Activated naive CD4-positive, alpha-beta T cell treated with anti-CD3 and anti-CD28 coated beads, Interleukin-2, amount 50 U/mL, for 24 hours (primary cell): Measurements from ENCODE around the gene MAML1.

Experiments
- H3K27ac Mint-ChIP-seq: one replicate; pipeline ENCODE4 v1.8.0; 2021; ENCODE audit warnings: mild to moderate bottlenecking, mixed read lengths
- H3K27me3 Mint-ChIP-seq: one replicate; pipeline ENCODE4 v1.8.0; 2021; ENCODE audit warnings: mixed read lengths
- H3K36me3 Mint-ChIP-seq: one replicate; pipeline ENCODE4 v1.8.0; 2021; ENCODE audit warnings: mixed read lengths
- H3K4me1 Mint-ChIP-seq: one replicate; pipeline ENCODE4 v1.8.0; 2021; ENCODE audit warnings: mixed read lengths
- H3K4me3 Mint-ChIP-seq: one replicate; pipeline ENCODE4 v1.8.0; 2021; ENCODE audit warnings: mild to moderate bottlenecking, mixed read lengths
- H3K9me3 Mint-ChIP-seq: one replicate; pipeline ENCODE4 v1.8.0; 2021; ENCODE audit warnings: mixed read lengths

The MAML1 gene

DNA sequence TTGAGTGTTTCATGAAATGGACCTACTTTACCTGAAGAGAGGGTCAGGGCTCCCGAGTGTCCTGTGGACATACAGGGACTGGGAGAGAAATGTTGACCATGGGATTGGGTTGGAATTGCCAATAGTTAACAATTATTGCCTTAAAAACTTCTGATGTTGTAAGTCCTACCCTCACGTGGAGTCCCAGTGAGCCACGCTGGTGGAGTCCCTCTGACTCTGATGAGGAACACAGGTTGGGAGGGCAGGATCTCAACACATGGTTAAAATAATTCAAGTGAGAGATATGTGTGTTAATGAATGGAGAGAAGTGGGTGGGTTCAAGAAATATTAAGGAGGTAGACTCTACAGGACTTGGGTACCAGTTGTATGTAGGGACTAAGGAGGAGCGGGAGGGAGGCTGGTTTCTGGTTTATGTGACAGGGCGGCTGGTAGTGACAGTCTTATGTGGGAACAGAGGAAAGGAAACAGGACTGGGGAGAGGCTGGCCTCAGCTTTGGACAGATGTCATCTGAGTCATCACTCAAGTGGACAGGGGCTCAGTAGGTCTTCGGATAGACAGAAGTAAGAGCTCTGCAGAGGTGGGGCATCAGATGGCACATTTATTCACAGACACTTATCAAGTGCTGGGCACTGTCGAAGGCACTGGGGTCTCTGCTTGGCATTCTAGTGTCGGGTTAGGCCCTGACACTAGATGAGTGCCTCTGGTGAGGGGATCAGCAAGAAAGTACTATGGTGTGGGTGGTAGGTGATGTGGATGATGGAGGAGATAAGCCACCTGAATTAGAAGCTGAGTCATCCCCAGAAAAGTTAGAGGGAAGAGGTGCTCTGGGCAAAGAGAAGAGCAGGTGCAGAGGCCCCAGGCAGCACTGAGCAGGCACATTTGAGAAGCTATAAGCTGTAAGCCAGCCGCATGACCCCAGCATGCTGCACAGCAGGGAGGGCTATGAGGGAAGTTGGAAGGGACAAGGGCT is 27.2 kb downstream of the MAML1 start:
- H3K27ac Mint-ChIP-seq = peak overlapping the region; percentile 79
- H3K9me3 Mint-ChIP-seq = no peaks in the 10 kb centered on the region
- H3K4me3 Mint-ChIP-seq = peak overlapping the region; percentile 23
- no peaks in the 10 kb centered on the region for H3K27me3 Mint-ChIP-seq
- H3K4me1 Mint-ChIP-seq = peaks cover 69% of the 10 kb centered on the region
- H3K36me3 Mint-ChIP-seq = no peaks in the 10 kb centered on the region

- Mint-ChIP-seq H3K36me3 (peaks cover 3% of the 10 kb centered on the region), H3K27me3 (no peaks in the 10 kb centered on the region), H3K4me3 (no peak overlapping the region), H3K27ac (peak overlapping the region; percentile 46), H3K9me3 (no peaks in the 10 kb centered on the region), H3K4me1 (peaks cover 58% of the 10 kb centered on the region)
Measured at GRCh38 chr5:179762079-179762780, 29.6 kb downstream of the MAML1 start.

DNA sequence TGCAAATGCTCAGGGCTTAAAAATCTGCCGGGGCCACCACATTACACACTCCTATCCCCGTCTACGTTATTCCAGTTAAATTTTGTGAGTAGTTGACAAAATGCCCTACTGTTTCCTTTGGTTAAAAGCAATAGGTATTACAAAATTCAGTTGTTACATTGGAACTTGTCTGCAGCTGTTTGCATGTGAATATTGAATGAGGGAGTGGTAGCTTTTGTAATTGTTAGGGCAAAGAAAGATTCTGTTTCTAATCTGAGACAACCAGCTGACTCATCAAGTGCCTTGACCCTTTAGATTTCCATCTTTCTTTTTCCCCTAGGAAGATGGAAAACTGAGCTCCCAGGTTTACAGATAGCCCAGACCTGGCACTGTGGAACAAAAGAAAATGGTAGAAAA is 30.2 kb downstream of the MAML1 start:
- Mint-ChIP-seq H3K27me3 (no peaks in the 10 kb centered on the region), H3K27ac (no peak overlapping the region), H3K36me3 (peaks cover 3% of the 10 kb centered on the region), H3K4me3 (no peak overlapping the region), H3K4me1 (peaks cover 55% of the 10 kb centered on the region), H3K9me3 (no peaks in the 10 kb centered on the region)

GRCh38 chr5:179763215-179763945 is 30.8 kb downstream of the MAML1 start:
- Mint-ChIP-seq H3K27ac (no peak overlapping the region), H3K9me3 (no peaks in the 10 kb centered on the region), H3K36me3 (peaks cover 3% of the 10 kb centered on the region), H3K4me1 (peaks cover 53% of the 10 kb centered on the region), H3K27me3 (no peaks in the 10 kb centered on the region), H3K4me3 (no peak overlapping the region)

- Mint-ChIP-seq H3K4me1 (peaks cover 51% of the 10 kb centered on the region), H3K9me3 (no peaks in the 10 kb centered on the region), H3K27me3 (no peaks in the 10 kb centered on the region), H3K27ac (no peak overlapping the region), H3K36me3 (peaks cover 5% of the 10 kb centered on the region), H3K4me3 (no peak overlapping the region)
Measured at GRCh38 chr5:179764056-179764455, 31.4 kb downstream of the MAML1 start.

DNA sequence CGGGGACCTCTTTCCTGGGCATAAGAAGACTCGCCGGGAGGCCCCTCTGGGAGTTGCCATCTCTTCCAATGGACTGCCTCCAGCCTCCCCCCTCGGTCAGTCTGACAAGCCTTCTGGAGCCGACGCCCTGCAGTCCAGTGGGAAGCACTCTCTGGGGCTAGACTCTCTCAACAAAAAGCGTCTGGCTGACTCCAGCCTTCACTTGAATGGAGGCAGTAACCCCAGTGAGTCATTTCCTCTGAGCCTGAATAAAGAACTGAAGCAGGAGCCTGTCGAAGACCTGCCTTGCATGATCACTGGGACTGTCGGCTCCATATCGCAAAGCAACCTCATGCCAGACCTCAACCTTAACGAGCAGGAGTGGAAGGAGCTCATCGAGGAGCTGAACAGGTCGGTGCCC is 32.8 kb downstream of the MAML1 start:
- Mint-ChIP-seq H3K27me3 (no peaks in the 10 kb centered on the region), H3K9me3 (no peaks in the 10 kb centered on the region), H3K27ac (no peak overlapping the region), H3K4me3 (no peak overlapping the region), H3K36me3 (peaks cover 7% of the 10 kb centered on the region), H3K4me1 (peaks cover 38% of the 10 kb centered on the region)

DNA sequence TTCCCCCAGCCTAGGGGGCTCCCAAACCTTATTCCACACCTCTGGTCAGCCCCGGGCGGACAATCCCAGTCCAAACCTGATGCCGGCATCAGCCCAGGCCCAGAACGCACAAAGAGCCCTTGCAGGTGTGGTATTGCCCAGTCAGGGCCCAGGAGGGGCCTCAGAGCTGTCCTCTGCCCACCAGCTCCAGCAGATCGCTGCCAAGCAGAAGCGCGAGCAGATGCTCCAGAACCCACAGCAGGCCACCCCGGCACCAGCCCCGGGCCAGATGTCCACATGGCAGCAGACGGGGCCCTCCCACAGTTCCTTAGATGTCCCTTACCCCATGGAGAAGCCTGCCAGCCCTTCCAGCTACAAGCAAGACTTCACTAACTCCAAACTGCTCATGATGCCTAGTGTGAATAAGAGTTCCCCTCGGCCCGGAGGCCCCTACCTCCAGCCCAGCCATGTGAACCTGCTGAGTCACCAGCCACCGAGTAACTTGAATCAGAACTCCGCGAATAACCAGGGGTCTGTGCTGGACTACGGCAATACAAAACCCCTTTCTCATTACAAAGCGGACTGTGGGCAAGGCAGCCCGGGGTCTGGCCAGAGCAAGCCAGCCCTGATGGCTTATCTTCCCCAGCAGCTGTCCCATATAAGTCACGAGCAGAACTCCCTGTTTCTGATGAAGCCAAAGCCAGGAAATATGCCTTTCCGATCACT is 33.6 kb downstream of the MAML1 start:
- H3K27me3 Mint-ChIP-seq = no peaks in the 10 kb centered on the region
- H3K4me1 Mint-ChIP-seq = peaks cover 34% of the 10 kb centered on the region
- no peak overlapping the region for H3K4me3 Mint-ChIP-seq
- peaks cover 8% of the 10 kb centered on the region for H3K36me3 Mint-ChIP-seq
- no peak overlapping the region for H3K27ac Mint-ChIP-seq
- no peaks in the 10 kb centered on the region for H3K9me3 Mint-ChIP-seq

DNA sequence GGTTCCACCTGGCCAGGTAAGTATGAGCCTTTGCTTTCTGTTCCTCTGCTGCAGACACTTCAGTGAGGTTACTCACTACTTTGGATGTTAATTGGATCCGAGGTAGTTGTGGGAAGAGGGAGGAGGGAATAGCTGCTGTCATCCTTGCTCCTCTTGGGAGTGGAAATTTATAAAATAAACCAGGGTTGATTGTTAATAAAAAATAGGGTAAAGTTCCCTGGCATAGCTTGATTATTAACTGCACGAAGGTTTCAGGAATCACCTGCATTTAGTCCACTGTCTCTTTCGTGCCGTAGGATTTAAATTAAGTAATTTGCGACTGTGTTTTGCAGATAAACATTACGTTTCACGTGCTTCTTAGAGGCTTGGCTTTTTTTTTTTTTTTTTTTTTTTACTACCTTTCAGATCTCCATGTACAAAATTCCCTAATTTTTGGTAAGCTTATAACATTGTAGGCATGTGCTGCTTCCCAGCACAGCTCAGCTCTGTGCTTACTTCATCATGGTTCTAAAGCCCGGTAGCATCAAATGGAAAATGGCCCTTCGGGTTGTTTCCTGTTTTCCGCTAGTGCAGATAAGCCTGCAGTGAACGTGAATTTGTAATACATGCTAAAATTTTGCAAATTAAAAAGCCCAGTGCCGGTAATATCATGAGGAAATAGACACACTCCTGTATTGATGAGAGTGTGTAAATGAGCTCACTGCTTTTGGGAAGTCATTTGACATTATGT is 34.3 kb downstream of the MAML1 start:
- H3K4me1 Mint-ChIP-seq = peaks cover 27% of the 10 kb centered on the region
- no peaks in the 10 kb centered on the region for H3K27me3 Mint-ChIP-seq

GRCh38 chr5:179767496-179768100 is 35.0 kb downstream of the MAML1 start:
- Mint-ChIP-seq H3K9me3 (no peaks in the 10 kb centered on the region), H3K4me1 (peaks cover 20% of the 10 kb centered on the region), H3K4me3 (no peak overlapping the region), H3K27ac (no peak overlapping the region), H3K36me3 (peaks cover 10% of the 10 kb centered on the region), H3K27me3 (no peaks in the 10 kb centered on the region)

More for the DNA sequence above, 34.3 kb downstream of the MAML1 start:
- Mint-ChIP-seq H3K9me3 (no peaks in the 10 kb centered on the region), H3K4me3 (no peak overlapping the region), H3K27ac (no peak overlapping the region), H3K36me3 (peaks cover 8% of the 10 kb centered on the region)

DNA sequence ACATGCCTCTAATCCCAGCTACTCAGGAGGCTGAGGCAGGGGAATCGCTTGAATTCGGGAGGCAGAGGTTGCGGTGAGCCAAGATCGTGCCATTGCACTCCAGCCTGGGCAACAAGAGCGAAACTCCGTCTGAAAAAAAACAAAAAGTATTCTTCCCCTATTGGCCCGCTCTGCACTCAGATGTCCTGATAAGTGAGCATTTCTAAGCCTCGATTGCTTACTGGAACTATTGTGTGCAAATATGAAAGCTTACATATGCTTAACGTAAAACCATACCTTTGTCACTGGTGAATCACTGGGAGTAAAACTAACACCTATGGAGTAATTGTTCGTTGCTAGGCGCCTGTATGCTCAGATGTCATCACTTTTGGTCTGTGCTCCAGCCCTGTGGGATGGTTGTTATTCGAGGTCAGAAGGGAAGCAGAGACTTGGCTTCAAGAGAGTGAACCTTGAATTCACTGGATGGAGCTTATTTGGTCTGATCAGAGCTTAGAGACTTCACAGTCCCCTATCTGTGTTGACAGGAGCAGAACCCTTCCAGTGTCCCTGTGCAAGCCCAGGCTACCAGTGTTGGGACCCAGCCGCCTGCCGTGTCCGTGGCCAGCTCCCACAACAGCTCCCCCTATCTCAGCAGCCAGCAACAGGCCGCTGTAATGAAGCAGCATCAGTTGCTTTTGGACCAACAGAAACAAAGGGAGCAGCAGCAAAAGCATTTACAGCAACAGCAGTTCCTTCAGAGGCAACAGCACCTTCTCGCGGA is 35.9 kb downstream of the MAML1 start:
- H3K9me3 Mint-ChIP-seq = no peaks in the 10 kb centered on the region
- no peaks in the 10 kb centered on the region for H3K27me3 Mint-ChIP-seq
- no peak overlapping the region for H3K27ac Mint-ChIP-seq
- H3K36me3 Mint-ChIP-seq = peaks cover 10% of the 10 kb centered on the region
- H3K4me1 Mint-ChIP-seq = peaks cover 11% of the 10 kb centered on the region
- H3K4me3 Mint-ChIP-seq = no peak overlapping the region

DNA sequence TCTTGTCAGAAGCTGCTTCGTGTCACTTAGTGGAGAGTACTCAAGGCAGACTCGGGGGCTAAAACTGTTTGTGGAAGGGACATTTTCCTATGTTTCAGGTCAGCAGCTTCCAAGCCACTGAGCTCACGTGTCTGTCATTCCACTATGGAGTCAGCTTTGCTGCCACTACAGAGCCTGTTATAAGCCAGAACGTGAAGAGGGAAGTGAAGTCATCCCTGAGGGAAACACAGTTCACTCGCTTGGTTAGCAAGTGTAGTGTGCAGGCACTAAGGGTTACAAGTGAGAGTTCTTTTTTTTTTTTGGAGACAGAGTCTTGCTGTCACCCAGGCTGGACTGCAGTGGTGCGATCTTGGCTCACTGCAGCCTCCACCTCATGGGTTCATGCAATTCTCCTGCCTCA is 36.6 kb downstream of the MAML1 start:
- H3K4me3 Mint-ChIP-seq = no peak overlapping the region
- peaks cover 10% of the 10 kb centered on the region for H3K36me3 Mint-ChIP-seq
- no peak overlapping the region for H3K27ac Mint-ChIP-seq

DNA sequence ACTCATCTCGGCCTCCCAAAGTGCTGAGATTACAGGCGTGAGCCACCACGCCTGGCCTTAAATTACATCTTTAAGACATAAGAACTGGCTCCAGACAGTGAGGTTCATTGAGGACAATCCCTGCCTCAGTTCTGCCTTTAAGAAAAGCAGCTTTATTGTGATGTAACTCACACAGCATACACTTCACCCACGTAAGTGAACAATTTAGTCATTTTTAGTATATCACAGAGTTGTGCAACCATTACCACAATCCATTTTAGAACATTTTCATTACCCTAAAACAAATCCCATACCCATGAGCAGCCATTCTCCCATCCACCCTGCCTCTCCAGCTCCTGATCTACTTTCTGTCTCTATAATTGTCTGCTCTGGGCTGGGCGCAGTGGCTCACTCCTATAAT is 37.2 kb downstream of the MAML1 start:
- Mint-ChIP-seq H3K27ac (no peak overlapping the region), H3K4me1 (peaks cover 4% of the 10 kb centered on the region), H3K27me3 (no peaks in the 10 kb centered on the region), H3K4me3 (no peak overlapping the region), H3K36me3 (peaks cover 10% of the 10 kb centered on the region), H3K9me3 (no peaks in the 10 kb centered on the region)

More for the DNA sequence above, 36.6 kb downstream of the MAML1 start:
- Mint-ChIP-seq H3K9me3 (no peaks in the 10 kb centered on the region), H3K4me1 (peaks cover 4% of the 10 kb centered on the region), H3K27me3 (no peaks in the 10 kb centered on the region)

DNA sequence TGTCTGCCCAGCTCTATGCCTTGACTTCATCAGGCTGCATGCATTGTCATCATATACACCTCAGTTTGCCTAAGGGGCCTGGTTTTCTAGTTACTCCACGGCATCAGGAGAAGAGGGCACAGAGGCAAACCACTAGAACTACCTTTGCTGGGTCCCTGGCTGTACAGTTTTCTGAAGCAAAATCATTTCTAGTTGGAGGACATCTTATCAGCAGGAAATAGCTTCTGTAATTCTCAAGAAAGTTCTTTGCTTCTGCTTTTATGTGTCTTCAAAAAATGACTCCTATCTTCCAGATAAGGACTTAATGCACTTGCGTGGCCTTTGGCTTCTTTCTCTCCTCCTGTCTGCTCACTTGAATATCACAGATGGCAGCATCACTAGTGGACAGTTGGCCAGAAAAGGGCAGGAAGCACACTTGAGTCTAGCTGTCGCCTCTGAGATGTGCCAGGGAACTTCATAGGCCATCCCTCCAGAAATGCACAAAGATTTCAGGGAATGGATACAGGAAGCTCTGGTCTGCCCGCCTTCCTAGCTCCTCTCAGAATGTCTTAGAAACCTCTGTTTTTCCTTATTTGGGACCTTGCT is 38.8 kb downstream of the MAML1 start:
- H3K27ac Mint-ChIP-seq = no peak overlapping the region
- H3K4me1 Mint-ChIP-seq = no peaks in the 10 kb centered on the region
- peaks cover 7% of the 10 kb centered on the region for H3K36me3 Mint-ChIP-seq
- no peak overlapping the region for H3K4me3 Mint-ChIP-seq
- H3K9me3 Mint-ChIP-seq = no peaks in the 10 kb centered on the region
- no peaks in the 10 kb centered on the region for H3K27me3 Mint-ChIP-seq
